Activated naive CD4-positive, alpha-beta T cell treated with anti-CD3 and anti-CD28 coated beads, Interleukin-2, amount 50 U/mL, for 16 hours (primary cell): ENCODE measurements around the gene COL1A2.

Experiments
- DNase-seq: peaks from one replicate; pipeline ENCODE4 v3.0.0-alpha.2; 2020

The COL1A2 gene

DNA sequence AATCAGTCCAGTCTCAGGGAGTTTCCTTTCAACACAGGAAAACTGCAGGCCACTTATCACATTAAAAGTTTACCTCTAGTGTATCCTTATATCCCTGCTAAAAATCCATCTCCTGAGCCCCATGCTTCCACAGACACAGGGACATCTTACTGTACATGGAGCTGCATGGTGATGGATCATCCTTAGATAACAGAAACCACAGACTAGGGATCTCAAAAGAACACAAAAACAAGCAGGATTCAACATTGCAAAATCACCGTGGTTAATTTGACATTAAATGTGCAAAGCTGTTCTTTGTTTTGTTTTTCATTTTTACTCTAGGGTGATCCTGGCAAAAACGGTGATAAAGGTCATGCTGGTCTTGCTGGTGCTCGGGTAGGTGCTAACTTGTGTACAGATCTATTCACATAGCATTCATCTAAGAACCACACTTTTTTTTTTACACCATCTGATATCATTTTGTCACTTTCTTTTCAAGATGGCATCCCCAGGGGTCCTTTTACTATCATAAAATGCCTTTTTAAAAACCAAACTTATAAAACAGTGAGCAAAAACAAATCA is 18.1 kb downstream of the COL1A2 start:
- DNase-seq: no peak

DNA sequence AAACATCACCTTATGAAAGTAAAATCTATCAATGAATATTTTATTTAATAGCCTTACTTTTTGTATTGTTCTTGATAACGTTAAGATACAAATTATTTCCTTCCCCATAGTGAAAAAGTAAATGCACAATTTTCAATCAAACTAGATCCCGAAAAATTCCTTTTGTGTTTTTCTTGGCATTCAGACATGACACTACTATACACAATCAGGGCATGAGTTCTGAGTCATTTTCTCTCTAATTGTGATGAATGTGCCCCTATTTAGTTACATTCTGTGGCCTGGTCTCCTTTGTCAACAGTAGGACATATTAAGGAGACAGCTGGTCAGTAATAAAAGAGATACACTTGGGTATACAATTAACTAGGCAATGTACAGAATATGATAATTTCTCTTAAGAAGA is 19.8 kb downstream of the COL1A2 start:
- no peak for DNase-seq

DNA sequence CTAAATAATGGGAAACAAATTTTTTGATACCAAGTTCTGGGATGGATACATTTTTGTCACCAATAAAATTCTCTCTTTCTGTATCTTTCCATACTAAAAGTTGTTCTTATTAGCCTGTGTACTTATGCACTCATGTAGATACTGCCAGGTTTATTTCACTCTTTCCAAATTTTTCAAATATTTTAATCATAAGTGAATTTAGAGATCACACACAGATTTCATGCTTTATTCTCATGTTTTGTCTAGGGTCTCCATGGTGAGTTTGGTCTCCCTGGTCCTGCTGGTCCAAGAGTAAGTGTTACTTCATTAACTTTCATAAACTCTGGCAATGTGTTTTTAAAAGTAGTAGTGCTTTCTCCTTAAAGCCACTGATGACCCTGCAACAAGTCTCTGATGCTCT is 20.3 kb downstream of the COL1A2 start:
- no peak for DNase-seq

DNA sequence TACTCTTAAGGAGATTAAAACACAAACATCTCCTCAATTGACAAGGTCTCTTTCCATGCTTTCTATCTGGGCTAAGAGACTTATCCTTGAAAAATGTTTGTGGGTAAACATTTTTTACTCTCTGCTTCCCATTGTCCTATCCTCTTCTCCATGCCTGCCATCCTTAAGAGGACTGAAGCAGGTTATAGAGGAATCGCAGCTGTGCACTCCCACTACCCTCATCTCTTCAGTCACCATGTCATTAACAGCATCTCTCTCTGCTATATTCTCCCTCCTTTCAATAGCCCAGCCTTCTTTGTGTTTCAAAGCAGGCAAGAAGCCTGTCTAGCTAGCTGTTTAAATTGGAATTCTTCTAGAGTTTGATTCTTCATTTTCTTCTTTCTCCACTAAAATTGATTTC is 22.6 kb downstream of the COL1A2 start:
- DNase-seq: no peak

DNA sequence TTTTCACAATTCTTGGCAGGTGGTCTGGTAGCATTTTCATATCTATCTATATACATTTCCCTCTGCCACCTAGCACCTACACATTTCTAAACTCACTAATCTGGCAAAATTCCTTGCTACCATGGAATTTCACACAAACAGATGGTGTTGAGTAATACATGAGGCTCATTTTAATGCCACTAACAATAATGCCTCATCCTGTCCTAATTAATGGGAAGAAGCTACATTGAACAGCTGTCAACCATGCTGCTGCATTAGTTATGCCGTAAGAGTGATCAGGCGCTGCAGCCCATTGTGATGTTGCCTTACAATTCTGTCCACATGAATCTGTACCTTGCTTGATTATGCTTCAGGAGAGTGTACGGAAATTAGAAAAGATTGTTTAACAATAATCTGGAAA is 23.2 kb downstream of the COL1A2 start:
- no peak for DNase-seq

DNA sequence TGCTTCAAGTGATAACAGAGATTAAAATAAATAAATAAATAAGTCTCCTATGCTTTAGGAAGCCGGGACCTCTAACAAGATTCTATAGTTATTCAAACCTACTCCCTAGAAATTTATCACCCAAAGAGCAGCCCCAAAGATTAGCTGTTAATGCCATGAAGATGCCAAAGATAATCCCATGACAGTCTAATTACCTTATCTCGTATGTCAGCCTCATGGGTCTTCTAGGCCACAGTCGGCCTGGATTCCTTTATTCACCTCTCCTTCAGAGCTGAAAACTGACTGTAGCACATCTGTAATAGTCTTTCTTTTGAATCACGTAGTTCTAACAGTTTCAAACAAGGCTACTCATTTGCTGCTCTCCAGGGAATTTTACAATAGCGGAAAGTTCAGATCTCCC is 24.2 kb downstream of the COL1A2 start:
- no peak for DNase-seq

DNA sequence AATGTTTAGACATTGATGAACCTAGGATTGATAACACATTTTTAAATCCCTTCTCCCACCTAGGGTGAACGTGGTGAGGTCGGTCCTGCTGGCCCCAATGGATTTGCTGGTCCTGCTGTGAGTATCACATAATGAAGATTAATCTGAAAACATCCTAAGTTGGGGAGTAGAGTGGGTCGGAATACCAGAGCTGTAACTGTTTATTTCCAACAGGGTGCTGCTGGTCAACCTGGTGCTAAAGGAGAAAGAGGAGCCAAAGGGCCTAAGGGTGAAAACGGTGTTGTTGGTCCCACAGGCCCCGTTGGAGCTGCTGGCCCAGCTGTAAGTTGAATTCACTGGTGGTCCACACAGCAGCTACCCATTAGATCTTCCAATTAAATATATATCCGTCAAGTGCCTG is 25.6 kb downstream of the COL1A2 start:
- DNase-seq: no peak

DNA sequence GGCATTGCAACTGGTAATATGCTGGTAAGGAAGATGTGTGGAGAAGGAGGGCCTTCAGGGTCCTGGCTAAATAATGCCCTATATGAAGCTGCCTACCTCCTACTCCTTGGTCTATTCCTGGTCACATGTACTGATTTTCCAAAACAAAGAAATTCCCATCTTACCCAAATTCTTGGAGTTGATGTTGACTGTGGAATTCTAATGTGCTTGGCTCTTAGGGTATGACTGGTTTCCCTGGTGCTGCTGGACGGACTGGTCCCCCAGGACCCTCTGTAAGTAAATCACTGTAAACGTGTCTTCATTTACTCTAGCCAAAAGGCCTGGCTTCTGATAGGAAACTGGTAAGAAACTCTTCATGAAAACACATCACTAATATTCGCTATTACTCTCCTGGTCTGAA is 27.0 kb downstream of the COL1A2 start:
- no peak for DNase-seq

DNA sequence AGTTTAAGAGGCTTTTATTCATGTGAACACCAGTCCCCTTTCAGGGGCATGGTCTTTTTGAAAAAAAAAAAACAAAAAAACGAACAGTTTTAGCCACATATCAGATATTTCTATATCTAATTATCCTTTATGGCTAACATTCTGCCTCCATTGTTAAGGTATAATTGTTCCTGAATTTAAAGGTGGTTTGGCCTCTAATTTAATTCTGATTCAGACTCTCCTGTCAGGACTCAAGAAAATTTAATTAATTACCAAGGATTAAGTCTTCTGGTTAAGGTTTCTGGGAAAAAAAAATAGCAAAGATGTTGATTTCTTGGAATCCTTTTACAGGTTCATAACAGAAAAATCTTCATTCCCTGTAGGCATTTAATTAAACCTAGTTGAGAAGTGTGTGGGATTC is 27.4 kb downstream of the COL1A2 start:
- DNase-seq: no peak

DNA sequence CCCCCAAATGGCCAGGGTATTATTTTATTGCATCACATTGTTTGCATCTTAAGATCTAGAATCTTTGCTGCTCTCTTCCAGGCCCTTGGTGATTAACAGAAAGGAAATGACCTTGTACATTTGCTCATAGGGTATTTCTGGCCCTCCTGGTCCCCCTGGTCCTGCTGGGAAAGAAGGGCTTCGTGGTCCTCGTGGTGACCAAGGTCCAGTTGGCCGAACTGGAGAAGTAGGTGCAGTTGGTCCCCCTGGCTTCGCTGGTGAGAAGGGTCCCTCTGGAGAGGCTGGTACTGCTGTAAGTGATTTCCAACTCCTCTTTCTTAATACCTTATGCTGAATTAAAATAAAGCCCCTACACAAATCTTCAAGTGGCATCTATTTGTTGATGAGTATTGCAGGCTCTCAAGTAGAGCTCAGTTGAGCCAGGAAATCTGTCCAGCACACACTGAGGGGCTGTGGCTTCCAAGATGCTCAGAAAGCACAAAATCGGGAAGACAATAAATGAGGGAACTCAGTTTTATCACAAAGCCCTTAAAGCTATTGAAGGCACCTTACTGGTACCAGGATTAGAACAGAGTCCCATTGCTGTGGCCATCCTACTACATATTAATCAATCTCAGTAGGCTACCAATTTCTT is 28.2 kb downstream of the COL1A2 start:
- DNase-seq: no peak

DNA sequence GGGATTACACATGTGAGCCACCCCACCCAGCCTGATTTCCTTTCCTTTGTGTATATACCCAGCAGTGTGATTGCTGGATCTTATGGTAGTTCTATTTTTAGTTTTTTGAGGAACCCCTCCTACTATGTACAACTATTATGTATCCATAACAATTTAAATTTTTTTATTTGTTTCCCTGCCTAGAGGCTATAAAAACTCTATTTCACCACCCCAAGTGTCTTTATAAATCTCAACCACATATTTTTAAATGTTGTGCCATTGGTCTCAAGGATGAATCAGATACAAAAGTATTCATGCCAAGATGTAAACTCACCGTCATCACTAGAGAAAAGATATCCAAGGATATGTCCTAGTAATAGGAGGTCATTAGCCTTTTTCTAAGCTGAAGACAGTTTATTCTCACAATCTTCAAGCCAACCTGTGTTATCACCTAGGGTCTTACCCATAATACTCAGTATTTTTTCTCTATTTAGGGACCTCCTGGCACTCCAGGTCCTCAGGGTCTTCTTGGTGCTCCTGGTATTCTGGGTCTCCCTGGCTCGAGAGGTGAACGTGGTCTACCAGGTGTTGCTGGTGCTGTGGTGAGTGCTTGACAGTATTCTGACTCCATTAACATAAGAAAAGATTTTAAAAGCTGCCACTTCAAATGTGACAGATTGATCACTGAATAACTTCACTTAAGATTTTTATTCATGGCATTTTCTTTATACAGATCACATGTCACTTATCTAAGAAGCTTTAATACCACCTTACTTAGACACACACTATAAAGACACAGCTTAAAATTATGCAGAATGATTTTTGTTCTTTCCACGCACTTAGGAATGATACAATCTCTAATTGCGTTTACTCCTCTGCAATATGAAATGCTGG is 29.4 kb downstream of the COL1A2 start:
- DNase-seq: no peak

DNA sequence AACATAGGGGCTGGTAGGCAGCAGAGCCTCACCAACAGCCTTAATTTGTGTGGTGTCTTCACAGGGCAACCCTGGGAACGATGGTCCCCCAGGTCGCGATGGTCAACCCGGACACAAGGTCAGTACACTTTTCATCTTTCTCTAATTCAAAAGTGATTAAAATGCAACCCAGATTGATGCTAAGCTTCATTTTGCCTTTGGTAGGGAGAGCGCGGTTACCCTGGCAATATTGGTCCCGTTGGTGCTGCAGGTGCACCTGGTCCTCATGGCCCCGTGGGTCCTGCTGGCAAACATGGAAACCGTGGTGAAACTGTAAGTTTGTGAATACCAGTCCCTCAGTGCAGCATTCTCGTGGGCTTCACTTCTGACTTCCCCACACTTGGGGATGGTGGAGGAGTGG is 30.9 kb downstream of the COL1A2 start:
- DNase-seq: no peak

DNA sequence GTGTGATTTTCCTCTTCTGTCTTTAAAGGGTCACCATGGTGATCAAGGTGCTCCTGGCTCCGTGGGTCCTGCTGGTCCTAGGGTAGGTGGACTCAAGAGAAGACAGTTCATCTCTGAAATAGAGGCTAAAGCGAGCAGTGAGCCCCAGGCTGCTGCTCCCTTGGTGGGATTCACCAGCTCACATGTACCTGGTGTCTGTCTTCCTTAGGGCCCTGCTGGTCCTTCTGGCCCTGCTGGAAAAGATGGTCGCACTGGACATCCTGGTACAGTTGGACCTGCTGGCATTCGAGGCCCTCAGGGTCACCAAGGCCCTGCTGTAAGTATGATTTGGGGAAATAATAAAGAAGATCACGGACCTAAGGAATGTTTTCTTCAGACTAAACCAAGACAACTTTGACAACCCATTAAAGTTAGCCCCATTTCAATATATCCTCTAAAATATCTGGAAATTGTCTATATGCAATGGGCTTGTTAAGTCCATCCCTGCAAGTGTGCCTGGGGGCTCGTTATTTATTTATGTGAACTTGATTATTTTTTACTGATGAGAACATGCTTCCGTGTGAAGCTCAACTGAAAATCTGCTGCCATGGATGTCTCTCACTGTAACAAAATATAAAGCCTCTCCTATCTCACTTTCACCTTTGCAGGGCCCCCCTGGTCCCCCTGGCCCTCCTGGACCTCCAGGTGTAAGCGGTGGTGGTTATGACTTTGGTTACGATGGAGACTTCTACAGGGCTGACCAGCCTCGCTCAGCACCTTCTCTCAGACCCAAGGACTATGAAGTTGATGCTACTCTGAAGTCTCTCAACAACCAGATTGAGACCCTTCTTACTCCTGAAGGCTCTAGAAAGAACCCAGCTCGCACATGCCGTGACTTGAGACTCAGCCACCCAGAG is 32.5 kb downstream of the COL1A2 start:
- no peak for DNase-seq

DNA sequence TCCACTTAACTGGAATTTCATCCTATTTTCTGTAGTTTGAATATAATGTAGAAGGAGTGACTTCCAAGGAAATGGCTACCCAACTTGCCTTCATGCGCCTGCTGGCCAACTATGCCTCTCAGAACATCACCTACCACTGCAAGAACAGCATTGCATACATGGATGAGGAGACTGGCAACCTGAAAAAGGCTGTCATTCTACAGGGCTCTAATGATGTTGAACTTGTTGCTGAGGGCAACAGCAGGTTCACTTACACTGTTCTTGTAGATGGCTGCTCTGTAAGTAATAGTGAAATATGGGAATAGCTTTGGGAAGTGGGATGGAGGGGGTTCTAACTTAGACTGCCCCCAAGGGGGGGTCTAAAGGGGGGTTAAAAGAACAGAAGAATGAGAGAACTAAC is 34.5 kb downstream of the COL1A2 start:
- DNase-seq: no peak

DNA sequence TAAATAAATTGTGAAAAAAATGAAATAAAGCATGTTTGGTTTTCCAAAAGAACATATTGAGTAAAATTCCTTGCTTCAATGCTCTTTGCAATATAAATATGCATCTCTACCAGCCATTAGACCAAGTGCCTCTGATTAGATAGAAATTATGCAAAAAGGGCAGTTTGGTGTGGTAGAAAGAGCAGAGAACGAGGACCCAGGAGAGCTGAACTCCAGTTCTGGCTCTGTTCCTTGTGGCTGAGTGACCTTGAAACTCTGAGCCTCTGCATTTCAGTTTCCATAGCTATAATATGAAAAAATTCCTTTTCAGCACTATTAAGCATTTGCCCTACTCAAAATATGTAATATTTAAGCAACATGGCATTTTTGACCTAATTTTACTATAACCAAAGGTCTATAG is 36.5 kb downstream of the COL1A2 start:
- no peak for DNase-seq

DNA sequence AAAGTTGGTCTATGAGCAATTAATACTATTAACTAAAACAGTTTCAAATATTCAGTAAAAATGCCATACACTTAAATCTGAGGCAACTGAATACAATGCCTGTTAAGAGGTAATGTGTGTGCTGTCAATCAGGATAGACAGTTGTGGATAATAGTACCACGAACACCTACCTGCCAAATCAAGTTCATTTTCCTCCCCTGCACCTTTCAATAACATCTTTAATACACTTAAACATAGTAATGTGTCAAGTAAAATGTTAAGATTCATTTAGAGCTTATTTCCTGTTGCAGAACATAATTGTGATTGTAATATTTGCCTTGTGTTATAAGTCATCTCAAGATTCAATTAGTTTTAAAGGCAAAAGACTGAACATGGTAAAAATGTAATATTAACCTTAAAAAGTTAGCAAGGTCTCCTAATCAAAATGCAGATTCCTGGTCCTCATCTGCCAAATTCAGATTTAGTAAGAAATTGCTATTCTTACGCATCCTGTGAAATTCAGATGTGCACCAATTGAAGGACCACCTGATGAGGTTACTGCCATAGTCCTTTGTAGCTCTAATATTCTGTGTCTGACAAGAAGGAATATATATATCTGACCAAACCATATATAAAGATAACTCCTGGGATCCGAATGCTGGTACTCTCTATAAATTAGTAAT is 37.1 kb downstream of the COL1A2 start:
- DNase-seq: no peak

DNA sequence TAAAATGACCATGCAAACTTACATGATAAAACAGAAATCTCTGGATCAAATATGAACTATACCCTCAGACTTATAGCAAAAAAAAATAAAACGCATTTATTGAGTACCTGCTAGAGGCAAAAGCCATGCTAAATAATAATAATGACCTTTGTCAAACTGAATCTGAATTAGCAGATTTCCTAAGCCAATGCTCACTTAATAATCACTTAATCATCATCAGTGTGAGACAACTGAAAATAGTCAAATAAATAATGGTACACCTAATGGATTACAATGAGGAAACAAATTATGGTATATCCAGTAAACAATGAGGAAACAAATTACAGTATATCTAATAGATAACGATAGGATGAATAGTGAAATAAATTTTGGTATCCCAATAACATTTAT is 37.6 kb downstream of the COL1A2 start:
- no peak for DNase-seq

DNA sequence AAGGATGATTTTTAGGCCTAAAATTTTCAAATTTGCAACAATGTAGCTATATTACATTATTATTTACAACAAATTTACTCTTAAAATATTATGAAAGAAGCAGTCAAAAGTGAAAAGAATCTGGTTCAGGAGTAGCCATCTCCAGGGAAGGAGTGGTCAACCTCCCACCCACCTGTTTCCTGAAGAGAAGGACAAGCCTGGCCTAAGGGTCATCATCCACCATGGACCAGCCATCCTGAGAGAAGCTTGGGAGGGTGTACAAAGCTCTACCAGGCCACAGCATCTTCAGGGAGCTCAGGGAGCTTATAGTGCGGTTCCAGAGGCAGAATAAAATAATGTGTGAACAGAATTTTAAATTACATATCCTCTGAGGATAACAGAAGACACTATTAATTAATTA is 38.1 kb downstream of the COL1A2 start:
- DNase-seq: no peak

DNA sequence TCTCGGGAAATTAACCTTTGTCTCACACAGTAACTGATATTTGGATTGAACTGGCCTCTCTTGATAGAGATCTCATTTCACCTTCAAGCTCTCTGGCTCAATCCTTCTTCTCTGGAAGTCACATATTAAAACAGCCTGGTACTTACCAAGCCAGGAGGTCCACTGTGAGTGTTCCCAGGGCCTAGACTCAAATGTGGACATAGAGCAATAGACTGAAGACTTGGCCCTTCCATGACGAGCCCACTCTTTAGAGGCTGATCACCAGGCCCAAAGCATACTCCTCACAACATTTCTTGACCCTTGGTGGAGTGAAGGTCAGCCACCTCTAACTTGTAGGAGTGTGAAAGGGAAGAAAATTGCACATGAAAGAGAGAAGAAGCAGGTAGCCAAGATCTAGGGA is 38.5 kb downstream of the COL1A2 start:
- DNase-seq: no peak

DNA sequence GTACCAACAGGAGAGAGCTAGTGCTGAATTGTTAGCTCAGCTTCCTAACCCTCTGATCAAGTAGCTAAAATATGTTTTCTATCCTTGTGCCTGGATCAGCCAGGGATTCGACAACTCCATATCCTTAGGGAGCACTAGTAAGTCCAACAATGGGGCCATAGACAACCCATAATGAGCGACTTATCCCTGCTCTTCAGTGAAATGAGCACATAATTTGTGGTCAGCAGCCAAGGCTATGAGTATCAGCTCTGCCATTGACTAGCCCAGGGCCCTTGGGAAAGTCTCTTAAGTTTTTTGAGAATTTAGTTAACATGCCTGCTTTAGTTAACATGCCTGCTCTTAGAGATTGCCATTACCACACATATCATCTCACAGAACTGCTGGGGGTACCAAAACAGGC is 39.3 kb downstream of the COL1A2 start:
- DNase-seq: no peak

DNA sequence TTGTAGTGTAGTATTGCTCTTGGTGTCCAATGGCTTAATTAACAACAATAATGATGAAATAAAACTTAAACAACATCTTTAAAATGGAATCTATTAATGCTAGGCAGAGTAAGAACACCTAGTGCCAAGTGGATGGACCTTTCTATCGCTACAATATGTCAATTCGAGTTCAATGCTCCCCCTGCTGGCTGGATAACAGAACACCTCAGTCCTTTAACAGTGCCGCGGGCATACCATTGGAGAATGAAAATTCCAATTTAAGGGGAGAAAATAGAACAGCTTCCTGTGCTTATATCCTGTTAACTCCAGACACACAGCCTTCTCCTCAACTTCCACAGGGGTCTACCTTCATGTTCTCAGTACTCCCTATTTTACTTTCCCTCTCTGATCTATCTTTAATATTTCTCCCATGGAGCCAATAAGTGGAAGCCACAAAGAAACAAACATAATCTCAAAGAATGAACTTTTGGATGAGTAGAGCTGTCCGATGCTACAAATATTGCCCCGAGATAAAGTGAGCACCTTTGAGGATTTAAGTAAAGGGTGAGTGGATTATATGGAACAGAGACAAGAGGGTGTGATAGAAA is 41.4 kb downstream of the COL1A2 start:
- DNase-seq: peak; percentile 39

DNA sequence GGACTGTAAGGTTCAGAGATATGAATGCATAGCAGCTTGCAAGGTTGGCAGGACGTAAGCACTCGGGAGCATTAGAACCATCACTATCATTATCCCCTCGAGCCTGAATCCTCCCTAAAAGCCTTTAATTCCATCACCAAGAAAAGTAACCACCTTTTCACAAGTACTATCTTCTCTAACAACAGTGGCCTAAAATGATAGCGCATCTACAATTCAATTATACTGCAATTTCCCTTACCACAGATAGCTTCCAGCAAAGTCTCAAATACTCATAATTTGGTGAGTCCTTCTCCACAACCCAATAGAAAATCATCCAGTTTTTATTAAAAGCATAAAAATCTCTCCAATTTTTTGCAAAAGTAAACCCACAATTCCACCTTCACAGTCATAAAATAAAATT is 42.0 kb downstream of the COL1A2 start:
- DNase-seq: no peak
